Mesothelial cell of epicardium (in vitro differentiated cells): Measurements from ENCODE around the gene ZNF280B. TPM values are rescaled to one million over a fixed set of nuclear protein-coding genes. Genes with fewer than 3 reads are reported as not detected.

Experiments used
- DNase-seq, 2 experiments: peaks; one replicate each; pipeline ENCODE4 v3.0.0; 2021; ENCODE audit warnings: low spot score in 2 of 2; ENCODE audit not compliant: unreplicated experiment in 2 of 2
- H3K27ac Mint-ChIP-seq: 2 replicates; pipeline ENCODE4 v1.8.0; 2021; ENCODE audit warnings: mixed read lengths
- H3K27me3 Mint-ChIP-seq: 2 replicates; pipeline ENCODE4 v1.8.0; 2021; ENCODE audit warnings: low read depth, mixed read lengths
- H3K36me3 Mint-ChIP-seq: 2 replicates; pipeline ENCODE4 v1.8.0; 2021; ENCODE audit warnings: mixed read lengths
- H3K4me1 Mint-ChIP-seq: 2 replicates; pipeline ENCODE4 v1.8.0; 2021; ENCODE audit warnings: mixed read lengths
- H3K4me3 Mint-ChIP-seq: 2 replicates; pipeline ENCODE4 v1.8.0; 2021; ENCODE audit warnings: mild to moderate bottlenecking, moderate library complexity, mixed read lengths
- H3K9me3 Mint-ChIP-seq: 2 replicates; pipeline ENCODE4 v1.8.0; 2021; ENCODE audit warnings: mixed read lengths
- total RNA-seq: library from RNA; stranded (reverse); gene quantifications from 3 replicates; pipeline ENCODE4 v1.2.1, GENCODE V29; 2021
- TF ChIP-seq, protein P1 (sequence below): fragments of 200-600 bp; sonication (generic); IDR thresholded peaks from one replicate; pipeline ENCODE4 v1.5.0; 2021; ENCODE audit warnings: antibody characterized with exemption; ENCODE audit not compliant: unreplicated experiment

The ZNF280B gene
- total RNA-seq, 1 donor from 2014 or later: 6.4 TPM

DNA sequence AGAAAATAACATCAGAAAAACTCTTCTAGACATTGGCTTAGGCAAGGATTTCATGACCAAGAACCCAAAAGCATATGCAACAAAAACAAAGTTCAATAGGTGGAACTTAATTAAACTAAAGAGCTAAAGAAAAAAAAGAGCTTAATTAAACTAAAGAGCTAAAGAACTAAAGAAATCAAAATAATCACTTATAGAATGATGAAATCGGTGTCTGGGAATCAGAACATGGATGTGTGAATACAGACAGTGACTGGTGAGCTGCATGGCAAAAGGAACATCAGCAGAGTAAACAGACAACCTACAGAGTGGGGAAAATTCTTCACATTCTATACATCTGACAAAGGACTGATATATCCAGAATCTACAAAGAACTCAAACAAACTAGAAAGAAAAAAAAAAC is 41.4 kb downstream of the ZNF280B start:
- Mint-ChIP-seq H3K27me3 (peaks cover 45% of the 10 kb centered on the region), H3K9me3 (peaks cover 28% of the 10 kb centered on the region), H3K27ac (no peak overlapping the region), H3K4me1 (peaks cover 2% of the 10 kb centered on the region), H3K4me3 (no peak overlapping the region), H3K36me3 (no peaks in the 10 kb centered on the region)
- DNase-seq: no peak
- TF ChIP-seq, protein P1, sequence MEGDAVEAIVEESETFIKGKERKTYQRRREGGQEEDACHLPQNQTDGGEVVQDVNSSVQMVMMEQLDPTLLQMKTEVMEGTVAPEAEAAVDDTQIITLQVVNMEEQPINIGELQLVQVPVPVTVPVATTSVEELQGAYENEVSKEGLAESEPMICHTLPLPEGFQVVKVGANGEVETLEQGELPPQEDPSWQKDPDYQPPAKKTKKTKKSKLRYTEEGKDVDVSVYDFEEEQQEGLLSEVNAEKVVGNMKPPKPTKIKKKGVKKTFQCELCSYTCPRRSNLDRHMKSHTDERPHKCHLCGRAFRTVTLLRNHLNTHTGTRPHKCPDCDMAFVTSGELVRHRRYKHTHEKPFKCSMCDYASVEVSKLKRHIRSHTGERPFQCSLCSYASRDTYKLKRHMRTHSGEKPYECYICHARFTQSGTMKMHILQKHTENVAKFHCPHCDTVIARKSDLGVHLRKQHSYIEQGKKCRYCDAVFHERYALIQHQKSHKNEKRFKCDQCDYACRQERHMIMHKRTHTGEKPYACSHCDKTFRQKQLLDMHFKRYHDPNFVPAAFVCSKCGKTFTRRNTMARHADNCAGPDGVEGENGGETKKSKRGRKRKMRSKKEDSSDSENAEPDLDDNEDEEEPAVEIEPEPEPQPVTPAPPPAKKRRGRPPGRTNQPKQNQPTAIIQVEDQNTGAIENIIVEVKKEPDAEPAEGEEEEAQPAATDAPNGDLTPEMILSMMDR: no peak

GRCh38 chr22:22465782-22466181 is 42.8 kb downstream of the ZNF280B start:
- Mint-ChIP-seq H3K4me1 (peaks cover 2% of the 10 kb centered on the region), H3K27ac (no peak overlapping the region), H3K9me3 (peaks cover 28% of the 10 kb centered on the region), H3K27me3 (peaks cover 53% of the 10 kb centered on the region), H3K36me3 (no peaks in the 10 kb centered on the region), H3K4me3 (no peak overlapping the region)
- TF ChIP-seq, protein P1: no peak
- DNase-seq: no peak

DNA sequence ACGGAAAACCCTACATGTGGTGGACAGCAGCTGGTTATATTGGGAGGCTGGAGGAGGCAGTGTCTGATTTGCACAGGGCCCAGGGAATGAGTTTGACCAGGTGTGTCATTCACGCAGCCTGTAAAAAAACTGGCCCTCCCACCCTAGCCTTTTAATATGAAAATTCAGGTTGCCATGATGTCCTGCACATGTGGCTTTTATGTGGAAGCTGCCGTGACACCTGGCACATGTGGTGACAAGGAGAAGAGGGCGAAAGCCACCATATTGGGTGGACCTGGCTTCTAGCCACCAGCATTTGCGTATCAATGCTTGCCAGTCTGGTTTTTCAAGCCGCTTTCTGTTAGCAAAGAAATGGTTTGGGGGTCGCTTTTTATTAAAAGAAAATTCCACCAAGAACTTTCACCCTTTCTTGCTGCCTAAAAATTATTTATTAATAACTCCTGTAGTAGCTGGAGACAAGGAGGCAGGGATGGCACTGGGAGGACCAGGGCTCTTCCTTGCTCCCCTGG is 43.4 kb downstream of the ZNF280B start:
- Mint-ChIP-seq H3K27ac (no peak overlapping the region), H3K4me3 (no peak overlapping the region), H3K4me1 (peaks cover 2% of the 10 kb centered on the region), H3K27me3 (peaks cover 55% of the 10 kb centered on the region), H3K36me3 (no peaks in the 10 kb centered on the region), H3K9me3 (peaks cover 28% of the 10 kb centered on the region)
- no peak for DNase-seq
- TF ChIP-seq, protein P1: no peak

DNA sequence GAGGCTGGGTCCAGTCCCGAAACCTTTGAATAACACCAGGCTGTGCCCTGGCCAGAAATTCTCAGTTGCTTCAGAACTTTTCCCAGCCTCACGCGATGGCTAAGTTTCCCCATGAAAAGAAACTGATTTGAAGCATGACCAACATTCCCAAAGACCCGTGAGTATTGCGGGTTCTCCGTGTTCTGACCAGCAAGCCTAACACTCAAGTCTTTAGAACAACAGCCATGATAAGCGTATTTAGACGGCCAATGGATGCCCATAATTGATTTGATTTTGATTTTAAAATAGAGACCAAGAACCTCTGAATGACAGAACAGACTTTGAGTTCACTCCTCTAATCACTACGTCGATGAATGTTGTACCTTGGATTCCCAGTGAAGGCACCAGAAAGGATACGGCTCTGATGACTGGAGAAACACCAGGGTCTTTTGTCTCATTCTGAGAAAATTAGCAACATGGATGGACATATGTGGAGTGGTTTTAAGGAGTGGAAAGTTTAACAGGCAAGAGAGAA is 43.9 kb downstream of the ZNF280B start:
- Mint-ChIP-seq H3K27ac (no peak overlapping the region), H3K36me3 (no peaks in the 10 kb centered on the region), H3K4me1 (peaks cover 2% of the 10 kb centered on the region), H3K27me3 (peaks cover 55% of the 10 kb centered on the region), H3K9me3 (peaks cover 27% of the 10 kb centered on the region), H3K4me3 (no peak overlapping the region)
- DNase-seq: no peak
- TF ChIP-seq, protein P1: no peak

GRCh38 chr22:22463855-22464540 is 44.5 kb downstream of the ZNF280B start:
- DNase-seq: peak; percentile 32 to 69
- Mint-ChIP-seq H3K4me3 (no peak overlapping the region), H3K27me3 (peaks cover 55% of the 10 kb centered on the region), H3K27ac (no peak overlapping the region), H3K36me3 (no peaks in the 10 kb centered on the region), H3K4me1 (peaks cover 2% of the 10 kb centered on the region), H3K9me3 (peaks cover 26% of the 10 kb centered on the region)
- TF ChIP-seq, protein P1: peak; percentile 95
